Caco-2 (cell line): ENCODE measurements around the gene TNFRSF9. TPM values are rescaled to one million over a fixed set of nuclear protein-coding genes. Genes with fewer than 3 reads are reported as not detected.

Experiments used
- BruUV-seq: library from RNA; stranded (reverse); fragments of 400-500 nt; replicated peaks from 2 replicates; lab custom pipeline; 2021; lab: Mats Ljungman, UMichigan
- CTCF ChIA-PET: fragments of 300-600 bp; sonication (Branson Sonifier 250); formaldehyde crosslinking; loops from one replicate; lab custom pipeline; 2022; ENCODE audit warnings: antibody characterized with exemption; lab: Charles Lee
- POLR2A ChIA-PET: fragments of 300-600 bp; sonication (Branson Sonifier 250); formaldehyde crosslinking; loops from one replicate; lab custom pipeline; 2022; ENCODE audit warnings: antibody characterized with exemption; lab: Charles Lee
- DNase-seq, 2 experiments: peaks; one replicate each; pipeline versions ENCODE4 v3.0.0 to v3.0.0-alpha.2; 2020 to 2022
- H3K27me3 ChIP-seq: replicated peaks from 2 replicates; pipeline ENCODE4 v1.6.0; 2011; ENCODE audit warnings: low read length; ENCODE audit not compliant: control insufficient read depth, insufficient read depth
- H3K36me3 ChIP-seq: 2 replicates; pipeline ENCODE4 v1.5.1; 2011; ENCODE audit warnings: low read length; ENCODE audit not compliant: control insufficient read depth, insufficient read depth
- H3K4me1 ChIP-seq: fragments of 250-450 bp; sonication (Bioruptor Pico); 2 replicates; pipeline ENCODE4 v1.5.1; 2020; ENCODE audit warnings: mild to moderate bottlenecking
- H3K4me3 ChIP-seq: 2 replicates; pipeline ENCODE4 v1.5.1; 2011; ENCODE audit warnings: low read depth, mild to moderate bottlenecking, control low read depth, low read length
- H3K9me3 ChIP-seq: fragments of 250-450 bp; sonication (Bioruptor Pico); 2 replicates; pipeline ENCODE4 v1.5.1; 2020; ENCODE audit warnings: mild to moderate bottlenecking, moderate library complexity
- H3K27ac Mint-ChIP-seq: one replicate; pipeline ENCODE4 v1.8.0; 2022; ENCODE audit warnings: mixed read lengths; ENCODE audit not compliant: unreplicated experiment
- H3K27me3 Mint-ChIP-seq: one replicate; pipeline ENCODE4 v1.8.0; 2022; ENCODE audit warnings: mixed read lengths; ENCODE audit not compliant: insufficient read depth, unreplicated experiment
- H3K36me3 Mint-ChIP-seq: one replicate; pipeline ENCODE4 v1.8.0; 2022; ENCODE audit warnings: mild to moderate bottlenecking, mixed read lengths; ENCODE audit not compliant: insufficient read depth, unreplicated experiment
- H3K4me1 Mint-ChIP-seq: one replicate; pipeline ENCODE4 v1.8.0; 2022; ENCODE audit warnings: low read depth, mixed read lengths; ENCODE audit not compliant: unreplicated experiment
- H3K4me3 Mint-ChIP-seq: one replicate; pipeline ENCODE4 v1.8.0; 2022; ENCODE audit warnings: mild to moderate bottlenecking, moderate library complexity, mixed read lengths; ENCODE audit not compliant: unreplicated experiment
- H3K9me3 Mint-ChIP-seq: one replicate; pipeline ENCODE4 v1.8.0; 2022; ENCODE audit warnings: mixed read lengths; ENCODE audit not compliant: unreplicated experiment
- intact Hi-C: fragments of 100-400 bp; cut with micrococcal nuclease; formaldehyde crosslinking; loops from one replicate; pipeline ENCODE4 v1.10.0; 2022; ENCODE audit not compliant: unreplicated experiment
- total RNA-seq: library from RNA; stranded (reverse); gene quantifications from 2 replicates; pipeline ENCODE4 v1.2.3, GENCODE V29; 2022
- TF ChIP-seq, protein P1 (sequence below), 2 experiments: fragments of 200-600 bp in 1 of 2; IDR thresholded peaks; 1 replicate in 1 of 2; 2 replicates in 1 of 2; pipeline versions ENCODE4 v1.5.1 to v1.8.0; 2011 to 2022; ENCODE audit warnings: antibody characterized with exemption in 1 of 2, control low read depth in 1 of 2, inconsistent platforms in 1 of 2, low read depth in 1 of 2, low read length in 1 of 2, mild to moderate bottlenecking in 1 of 2, moderate library complexity in 1 of 2; ENCODE audit not compliant: insufficient read depth in 1 of 2, severe bottlenecking in 1 of 2, unreplicated experiment in 1 of 2

Gene TNFRSF9
- total RNA-seq, 1 experiment from 2014 or later, result 0.54 TPM

- no peaks in the 10 kb centered on the region for H3K9me3 Mint-ChIP-seq
- H3K27ac Mint-ChIP-seq, result no peak overlapping the region
- H3K27me3 Mint-ChIP-seq, result no peaks in the 10 kb centered on the region
- Histone ChIP-seq H3K36me3 (no peaks in the 10 kb centered on the region), H3K4me1 (no peaks in the 10 kb centered on the region), H3K4me3 (no peak overlapping the region), H3K9me3 (no peaks in the 10 kb centered on the region), H3K27me3 (no peaks in the 10 kb centered on the region)
- TF ChIP-seq, protein P1, sequence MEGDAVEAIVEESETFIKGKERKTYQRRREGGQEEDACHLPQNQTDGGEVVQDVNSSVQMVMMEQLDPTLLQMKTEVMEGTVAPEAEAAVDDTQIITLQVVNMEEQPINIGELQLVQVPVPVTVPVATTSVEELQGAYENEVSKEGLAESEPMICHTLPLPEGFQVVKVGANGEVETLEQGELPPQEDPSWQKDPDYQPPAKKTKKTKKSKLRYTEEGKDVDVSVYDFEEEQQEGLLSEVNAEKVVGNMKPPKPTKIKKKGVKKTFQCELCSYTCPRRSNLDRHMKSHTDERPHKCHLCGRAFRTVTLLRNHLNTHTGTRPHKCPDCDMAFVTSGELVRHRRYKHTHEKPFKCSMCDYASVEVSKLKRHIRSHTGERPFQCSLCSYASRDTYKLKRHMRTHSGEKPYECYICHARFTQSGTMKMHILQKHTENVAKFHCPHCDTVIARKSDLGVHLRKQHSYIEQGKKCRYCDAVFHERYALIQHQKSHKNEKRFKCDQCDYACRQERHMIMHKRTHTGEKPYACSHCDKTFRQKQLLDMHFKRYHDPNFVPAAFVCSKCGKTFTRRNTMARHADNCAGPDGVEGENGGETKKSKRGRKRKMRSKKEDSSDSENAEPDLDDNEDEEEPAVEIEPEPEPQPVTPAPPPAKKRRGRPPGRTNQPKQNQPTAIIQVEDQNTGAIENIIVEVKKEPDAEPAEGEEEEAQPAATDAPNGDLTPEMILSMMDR (IDR thresholded peaks at IDR 0.05; ENCODE audit: insufficient read depth in 1 of 2, low read depth in 1 of 2, low read length in 1 of 2, severe bottlenecking in 1 of 2, unreplicated experiment in 1 of 2), result no peak
- no peak for DNase-seq
- no peaks in the 10 kb centered on the region for H3K36me3 Mint-ChIP-seq
- intact Hi-C loops, result no loop called here
- no peak overlapping the region for H3K4me3 Mint-ChIP-seq
- ChIA-PET CTCF (no interaction called here), POLR2A (no interaction called here)
- no TSS peak for BruUV-seq
- H3K4me1 Mint-ChIP-seq, result no peaks in the 10 kb centered on the region
These were observed 8.0 kb downstream of the TNFRSF9 start for GRCh38 chr1:7932524-7933138.

DNA sequence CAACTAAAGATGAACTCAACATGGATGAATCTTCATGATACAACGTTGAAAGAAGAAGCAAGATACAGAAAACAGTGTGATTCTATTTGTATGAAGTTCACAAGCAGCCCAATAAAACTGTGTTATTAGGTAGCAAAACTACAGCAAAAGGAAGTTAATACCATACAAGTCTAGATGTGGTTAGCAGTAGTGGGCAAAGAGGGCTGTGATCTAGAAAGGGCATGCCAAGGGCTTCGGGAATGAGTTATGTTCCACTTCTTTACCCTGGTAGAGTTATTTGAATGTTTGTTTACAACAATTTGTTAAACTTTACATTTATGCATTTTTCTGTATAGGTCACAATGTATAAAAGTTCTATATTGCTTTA, 9.2 kb downstream of the TNFRSF9 start:
- intact Hi-C loops, result no loop called here
- Mint-ChIP-seq H3K4me1 (no peaks in the 10 kb centered on the region), H3K27me3 (no peaks in the 10 kb centered on the region), H3K9me3 (no peaks in the 10 kb centered on the region), H3K36me3 (no peaks in the 10 kb centered on the region), H3K4me3 (no peak overlapping the region), H3K27ac (no peak overlapping the region)
- no TSS peak for BruUV-seq
- no peaks in the 10 kb centered on the region for H3K36me3 ChIP-seq
- H3K4me1 ChIP-seq, result no peaks in the 10 kb centered on the region
- ChIA-PET CTCF (no interaction called here), POLR2A (no interaction called here)
- no peak overlapping the region for H3K4me3 ChIP-seq
- no peaks in the 10 kb centered on the region for H3K9me3 ChIP-seq
- TF ChIP-seq, protein P1 (IDR thresholded peaks at IDR 0.05; ENCODE audit: insufficient read depth in 1 of 2, low read depth in 1 of 2, low read length in 1 of 2, severe bottlenecking in 1 of 2, unreplicated experiment in 1 of 2), result no peak
- no peaks in the 10 kb centered on the region for H3K27me3 ChIP-seq
- DNase-seq, result no peak

DNA sequence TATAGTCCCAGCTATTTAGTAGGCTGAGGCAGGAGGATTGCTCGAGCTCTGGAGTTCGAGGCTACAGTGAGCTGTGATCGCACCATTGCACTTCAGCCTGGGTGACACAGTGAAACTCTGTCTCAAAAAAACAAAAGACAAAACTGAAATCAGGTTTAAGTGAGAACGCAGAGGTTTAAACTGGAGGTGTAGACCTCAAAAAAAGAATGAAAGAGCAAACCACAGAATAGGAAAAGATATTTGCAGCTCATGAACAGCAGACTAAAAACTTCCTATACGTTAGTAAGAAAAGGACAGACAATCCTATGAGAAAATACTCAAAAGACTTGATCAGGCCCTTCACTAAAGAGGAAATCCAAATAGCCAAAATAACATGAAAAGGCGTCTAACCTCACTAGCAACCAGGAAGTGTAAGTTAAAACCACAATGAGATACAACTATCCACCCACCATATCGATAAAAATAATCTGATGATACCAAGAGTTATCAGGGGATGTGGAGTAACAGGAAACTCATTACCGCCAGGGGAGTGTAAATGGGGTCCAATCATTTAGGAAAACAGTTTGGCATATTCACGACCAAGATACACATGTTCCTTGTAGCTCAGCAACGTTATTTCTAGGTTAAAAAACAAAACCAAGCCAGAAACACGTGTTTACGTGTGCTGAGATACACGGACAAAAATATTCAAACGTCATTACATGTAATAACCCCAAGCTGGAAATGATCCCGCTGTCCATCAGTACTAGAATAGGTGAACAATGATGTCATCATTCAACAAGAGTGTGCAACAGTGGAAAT, 9.8 kb downstream of the TNFRSF9 start:
- no peaks in the 10 kb centered on the region for H3K9me3 ChIP-seq
- intact Hi-C loops, result no loop called here
- no peaks in the 10 kb centered on the region for H3K27me3 Mint-ChIP-seq
- no peak for DNase-seq
- CTCF ChIA-PET, result no interaction called here
- TF ChIP-seq, protein P1 (IDR thresholded peaks at IDR 0.05; ENCODE audit: insufficient read depth in 1 of 2, low read depth in 1 of 2, low read length in 1 of 2, severe bottlenecking in 1 of 2, unreplicated experiment in 1 of 2), result no peak
- no TSS peak for BruUV-seq
- no peak overlapping the region for H3K4me3 ChIP-seq
- POLR2A ChIA-PET, result no interaction called here
- H3K36me3 Mint-ChIP-seq, result no peaks in the 10 kb centered on the region
- no peaks in the 10 kb centered on the region for H3K4me1 ChIP-seq
- H3K9me3 Mint-ChIP-seq, result no peaks in the 10 kb centered on the region
- H3K27ac Mint-ChIP-seq, result no peak overlapping the region
- no peaks in the 10 kb centered on the region for H3K4me1 Mint-ChIP-seq
- H3K4me3 Mint-ChIP-seq, result no peak overlapping the region
- no peaks in the 10 kb centered on the region for H3K36me3 ChIP-seq
- no peaks in the 10 kb centered on the region for H3K27me3 ChIP-seq
